Activated CD4-positive, alpha-beta T cell treated with anti-CD3 and anti-CD28 coated beads, Interleukin-2, amount 50 U/mL, for 4 hours (primary cell): Measurements from ENCODE around the gene NPLOC4.

Experiments
- DNase-seq, 2 experiments: peaks; one replicate each; pipeline ENCODE4 v3.0.0-alpha.2; 2020

Gene NPLOC4

DNA sequence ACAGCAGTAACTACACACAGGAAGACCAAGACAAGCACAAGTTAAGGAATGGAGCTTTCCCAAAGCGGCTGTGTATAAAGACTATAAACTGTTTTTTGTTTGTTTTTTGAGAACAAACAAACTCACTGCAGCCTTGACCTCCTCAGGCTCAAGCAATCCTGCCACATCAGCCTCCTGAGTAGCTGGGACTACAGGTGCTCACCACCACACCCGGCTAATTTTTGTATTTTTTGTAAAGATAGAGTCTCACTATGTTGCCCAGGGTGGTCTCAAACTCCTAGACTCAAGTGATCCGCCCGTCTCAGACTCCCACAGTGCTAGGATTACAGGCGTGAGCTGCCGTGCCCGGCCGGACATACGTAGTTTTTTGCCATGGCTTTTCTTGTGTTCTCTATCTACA, 23.5 kb upstream of the NPLOC4 start:
- no peak for DNase-seq

DNA sequence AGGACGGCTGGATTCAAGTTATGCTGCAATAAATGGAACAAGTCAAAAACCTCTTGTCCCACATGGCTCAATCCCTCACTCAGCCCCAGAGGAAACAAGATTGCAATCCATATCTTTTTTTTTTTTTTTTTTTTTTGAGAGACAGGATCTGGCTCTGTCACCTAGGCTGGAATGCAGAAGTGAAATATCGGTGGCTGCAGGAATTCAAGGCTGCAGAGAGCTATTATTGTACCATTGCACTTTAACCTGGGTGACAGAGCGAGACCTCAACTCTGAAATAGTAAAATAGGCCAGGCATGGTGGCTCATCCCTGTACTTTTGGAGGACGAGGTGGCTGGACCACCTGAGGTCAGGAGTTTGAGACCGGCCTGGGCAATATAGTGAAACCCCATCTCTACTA, 22.1 kb upstream of the NPLOC4 start:
- DNase-seq, result no peak

DNA sequence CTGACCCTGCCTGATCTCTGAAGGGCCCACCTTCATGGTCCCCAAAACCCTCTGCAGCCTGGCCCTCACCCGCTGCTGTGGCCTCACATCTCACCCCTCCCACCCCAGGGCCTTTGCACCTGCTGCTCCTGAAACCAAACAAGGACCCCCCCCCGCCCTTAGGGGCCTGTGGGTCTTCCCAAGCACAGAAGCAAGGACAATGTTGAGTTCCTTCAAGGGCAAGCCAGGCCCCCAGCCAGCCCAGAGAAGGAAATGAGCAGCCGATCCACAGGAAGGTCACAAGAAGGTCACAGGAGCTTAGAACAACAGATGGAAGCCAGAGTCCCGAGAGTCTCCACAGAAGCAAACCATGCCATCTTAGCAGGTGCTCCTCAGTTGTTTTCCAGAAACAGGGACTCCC, 19.9 kb upstream of the NPLOC4 start:
- DNase-seq, result no peak

DNA sequence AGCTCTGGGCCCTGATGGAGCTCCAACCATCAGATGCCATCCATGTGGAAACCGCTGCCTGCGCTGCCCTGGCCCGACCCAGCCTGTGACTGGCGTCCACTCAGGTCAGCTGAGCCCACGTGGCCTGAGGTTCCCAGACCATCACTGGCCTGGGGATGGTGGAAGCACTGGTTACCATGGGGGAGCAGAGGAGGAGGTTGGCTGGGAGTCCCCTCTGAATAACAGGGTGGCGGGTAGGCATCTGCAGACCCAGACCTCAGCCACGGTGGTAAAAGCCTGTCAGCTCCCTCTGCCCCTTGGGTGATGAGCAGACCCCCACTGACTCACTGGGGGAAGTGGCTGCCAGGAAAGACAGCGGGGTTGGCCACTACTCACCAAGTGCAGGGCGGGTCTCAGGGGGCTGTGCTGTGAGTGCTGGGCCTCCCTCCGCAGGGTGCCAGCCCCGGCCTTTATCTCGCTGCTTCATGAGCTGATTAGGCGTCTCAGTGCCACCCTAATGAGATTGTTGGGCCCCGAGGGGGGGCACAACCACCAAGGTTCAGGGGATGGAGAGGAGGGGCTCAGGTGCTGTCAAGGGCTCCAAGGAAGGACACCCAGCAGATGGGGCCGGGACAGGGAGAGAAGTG, 19.3 kb upstream of the NPLOC4 start, which contains the start of gene PDE6G:
Gene PDE6G (minus strand): TSS at position 425 of the 626 bp plus-strand sequence. CDS start 3,237 bp downstream, outside the sequence.
- DNase-seq, result no peak

DNA sequence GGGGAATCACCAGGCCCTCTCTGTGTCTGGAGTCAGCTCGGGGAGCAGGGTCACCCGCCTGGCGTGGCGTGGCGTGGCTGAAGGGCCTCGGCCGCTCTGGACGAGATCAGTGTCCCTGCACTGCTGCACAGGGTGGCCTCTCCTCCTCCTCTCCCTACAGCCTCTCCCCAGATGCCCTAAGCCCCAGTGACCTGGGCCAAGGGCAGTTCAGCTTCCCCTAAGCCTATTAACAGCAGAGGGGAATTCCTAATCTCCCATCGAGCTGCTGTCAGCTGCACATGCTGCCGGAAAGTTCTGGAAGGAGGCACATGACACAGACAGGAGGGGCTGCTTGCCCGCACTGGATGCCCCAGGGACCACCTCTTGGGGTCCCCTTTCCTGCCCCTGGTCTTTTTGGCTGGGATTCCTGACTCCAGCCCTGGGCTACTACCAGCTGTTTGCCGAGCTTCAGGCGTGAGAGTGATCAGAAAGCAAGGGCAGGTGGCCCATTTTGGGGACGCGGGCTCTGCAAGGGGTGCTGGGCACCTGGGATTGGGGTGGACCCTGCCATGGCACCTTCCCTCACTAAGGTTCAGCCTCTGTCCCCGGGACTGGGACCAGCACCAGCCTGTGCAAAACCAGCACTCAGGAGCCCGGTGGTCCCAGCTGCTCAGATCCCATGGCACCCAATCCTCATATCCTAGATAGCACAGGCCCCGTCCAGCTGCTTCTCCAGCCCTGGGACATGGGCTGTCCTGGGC, 18.6 kb upstream of the NPLOC4 start:
- DNase-seq, result no peak

DNA sequence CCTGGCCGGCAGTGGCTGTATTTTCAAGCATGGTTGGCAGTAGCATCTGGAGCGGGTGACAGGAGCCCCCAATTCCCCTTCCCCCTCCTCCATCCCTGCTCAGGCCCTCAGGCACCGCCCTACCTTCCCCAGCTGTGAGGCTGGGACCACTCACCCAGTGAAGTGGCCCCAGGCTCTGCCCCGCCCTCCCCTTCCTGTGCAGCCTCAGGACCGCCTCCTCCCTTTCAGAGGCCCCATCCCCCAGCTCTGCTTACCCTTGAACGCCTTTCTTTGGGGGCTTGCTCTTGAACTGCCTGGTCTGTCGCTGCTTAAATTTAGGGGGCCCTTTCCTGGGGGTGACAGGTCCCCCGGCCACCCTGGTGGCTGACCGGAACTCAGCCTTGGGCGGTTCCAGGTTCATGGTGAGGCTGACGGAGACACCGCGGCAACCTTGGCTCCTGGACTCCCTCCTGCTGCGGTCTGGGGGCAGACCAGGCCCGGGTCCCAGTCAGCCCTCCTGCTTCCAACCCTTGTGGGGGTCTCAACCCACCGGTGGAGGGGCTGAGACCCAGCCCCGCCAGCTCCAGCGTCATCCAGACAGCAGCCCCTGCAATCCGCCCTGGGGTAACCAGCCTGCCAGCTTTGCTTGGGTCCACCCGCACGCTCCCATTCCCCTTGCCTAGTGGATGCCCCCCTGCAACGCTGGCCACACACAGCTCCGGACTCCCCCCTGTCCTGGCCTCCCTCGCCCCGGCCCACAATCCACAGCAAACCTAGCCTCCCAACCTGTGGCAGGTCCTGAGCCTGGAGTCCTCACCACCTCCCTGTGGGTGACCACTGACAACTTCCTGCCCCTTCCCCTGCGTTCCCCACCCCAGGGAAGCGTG, 16.2 kb upstream of the NPLOC4 start:
- DNase-seq, result no peak

DNA sequence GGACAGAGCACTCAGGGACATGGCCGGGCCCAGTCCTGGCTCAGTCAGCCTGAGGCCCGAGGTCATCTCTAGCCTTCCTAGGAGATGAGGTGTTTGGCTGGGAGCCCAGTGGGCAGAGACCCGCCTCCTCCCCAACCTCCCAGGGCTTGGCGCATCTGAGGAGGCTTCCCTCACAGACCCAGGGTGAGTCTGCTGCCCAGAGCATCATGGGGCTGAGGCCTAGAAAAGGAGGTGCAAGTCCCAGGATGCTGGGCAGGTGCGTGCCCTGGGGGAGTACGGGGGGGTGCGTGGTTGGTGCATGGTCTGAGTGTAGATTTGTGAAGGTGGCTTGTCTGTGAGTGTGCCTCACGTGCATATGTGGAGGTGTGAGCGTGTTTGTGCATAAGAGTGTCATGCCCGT, 14.8 kb upstream of the NPLOC4 start:
- DNase-seq, result no peak

DNA sequence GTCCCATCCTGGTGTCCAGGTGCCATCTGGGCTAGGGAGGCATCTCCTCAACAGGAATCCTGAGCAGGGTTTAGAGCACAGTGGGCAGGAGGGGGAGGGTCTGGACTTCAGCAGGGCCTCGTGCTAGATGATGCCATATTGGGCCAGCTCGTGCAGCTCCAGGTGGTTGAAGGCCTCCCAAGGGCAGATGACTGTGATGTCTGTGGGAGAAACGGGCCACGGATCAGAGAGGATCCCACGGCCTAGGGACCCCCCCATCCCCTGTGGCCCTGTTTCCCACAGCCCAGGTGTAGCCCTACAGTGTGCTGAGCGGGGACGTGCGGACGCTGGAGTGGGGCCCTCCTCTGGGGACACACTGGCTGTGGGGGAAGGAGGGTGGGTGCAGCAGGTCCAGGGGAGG, 14.0 kb upstream of the NPLOC4 start:
- no peak for DNase-seq

DNA sequence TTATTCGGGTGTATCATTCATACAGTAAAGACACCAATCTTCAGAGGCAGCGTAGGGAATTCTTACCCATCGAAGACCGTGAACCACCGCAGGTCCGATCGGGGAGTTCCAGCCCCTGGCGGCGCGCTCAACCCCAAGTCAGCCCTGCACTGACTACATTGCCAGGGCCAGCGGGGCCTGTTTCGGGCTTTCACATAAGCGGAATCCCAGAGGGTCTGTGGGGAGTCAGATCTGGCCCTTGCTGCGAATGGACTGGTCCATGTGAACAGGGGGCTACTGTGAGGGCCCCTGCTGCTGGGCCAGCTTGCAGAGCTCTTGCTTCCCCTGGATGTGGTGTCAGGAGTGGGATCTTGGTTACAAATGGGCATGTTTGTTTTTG, 11.8 kb upstream of the NPLOC4 start:
- no peak for DNase-seq

DNA sequence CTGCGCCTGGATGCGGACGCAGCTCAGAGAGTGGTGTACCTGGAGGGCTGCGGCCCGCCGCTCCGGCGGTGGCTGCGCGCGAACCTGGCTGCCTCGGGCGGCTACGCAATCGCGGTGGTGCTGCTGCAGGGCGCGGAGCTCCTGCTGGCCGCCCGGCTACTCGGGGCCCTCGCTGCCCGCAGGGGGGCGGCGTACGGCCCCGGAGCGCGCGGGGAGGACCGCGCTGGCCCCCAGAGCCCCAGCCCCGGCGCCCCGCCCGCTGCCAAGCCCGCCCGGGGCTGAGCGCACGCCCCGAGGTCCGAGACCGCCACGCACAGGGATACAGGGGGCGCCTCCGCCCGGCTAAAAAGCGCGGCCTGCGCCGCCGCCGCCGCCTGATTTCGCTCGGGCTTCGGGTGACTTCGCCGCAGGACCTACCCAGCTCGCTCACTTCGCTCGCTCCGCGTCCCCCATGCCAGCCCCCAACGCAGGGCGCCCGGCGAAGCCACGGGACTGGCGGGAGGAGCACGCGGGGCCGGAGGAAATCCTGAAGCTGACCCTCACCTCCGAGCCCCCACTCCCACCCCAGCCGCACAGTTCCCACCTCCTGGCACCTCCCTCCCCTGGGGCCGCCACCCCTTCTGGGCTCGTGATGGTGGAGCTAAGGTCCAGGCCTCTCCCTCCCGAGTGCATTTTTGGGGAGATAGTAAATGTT, 11.2 kb upstream of the NPLOC4 start:
- DNase-seq, result no peak

DNA sequence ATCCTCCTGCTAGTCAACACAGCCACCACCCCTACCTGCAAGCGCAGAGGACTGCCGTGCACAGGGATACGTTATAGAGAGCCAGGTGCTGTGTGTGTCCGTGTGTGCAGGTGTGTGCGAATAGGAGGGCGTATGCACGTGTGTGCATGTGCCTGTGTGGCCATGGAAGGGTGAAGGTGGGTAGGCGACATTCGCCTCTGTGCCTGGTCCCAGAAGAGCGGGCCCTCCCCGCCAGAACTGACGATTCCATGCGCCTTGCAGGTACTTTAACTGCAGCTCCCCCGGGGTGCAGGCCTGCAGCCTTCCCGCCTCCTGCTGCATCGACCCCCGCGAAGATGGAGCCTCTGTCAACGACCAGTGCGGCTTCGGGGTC, 10.7 kb upstream of the NPLOC4 start:
- no peak for DNase-seq

DNA sequence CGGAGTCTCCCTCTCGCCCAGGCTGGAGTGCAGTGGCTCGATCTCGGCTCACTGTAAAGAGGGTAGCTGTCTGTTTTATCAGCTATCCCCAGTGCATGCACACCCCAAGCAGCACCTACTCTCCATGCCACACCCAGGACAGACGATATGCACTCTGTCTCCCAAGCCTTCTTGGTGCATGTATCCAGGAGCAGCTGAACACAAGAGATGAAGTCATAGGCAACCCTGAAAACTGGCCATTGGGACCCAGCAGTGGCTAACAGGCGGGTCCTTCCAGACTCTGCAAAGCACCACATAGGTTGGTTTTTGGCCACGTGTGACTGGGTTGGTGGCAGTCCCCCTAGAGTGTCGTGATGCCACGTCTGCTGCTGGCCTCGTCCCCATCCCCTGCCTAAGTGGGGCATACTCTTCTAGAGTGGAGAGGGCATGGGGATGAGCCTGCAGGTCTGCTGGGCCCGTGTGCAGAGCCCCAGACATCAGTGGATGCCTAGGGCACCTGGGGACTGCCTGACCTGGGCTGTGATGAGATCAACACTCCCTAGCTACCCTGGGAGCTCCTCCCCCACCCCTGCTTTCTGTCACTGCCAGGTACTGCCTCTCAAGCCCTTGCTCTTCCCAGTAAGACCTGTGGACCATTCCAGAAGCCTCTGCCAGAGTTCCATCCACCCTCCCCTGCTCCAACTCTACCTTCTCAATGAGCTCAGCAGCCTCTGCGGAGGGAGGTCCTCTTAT, 10.1 kb upstream of the NPLOC4 start:
- no peak for DNase-seq

DNA sequence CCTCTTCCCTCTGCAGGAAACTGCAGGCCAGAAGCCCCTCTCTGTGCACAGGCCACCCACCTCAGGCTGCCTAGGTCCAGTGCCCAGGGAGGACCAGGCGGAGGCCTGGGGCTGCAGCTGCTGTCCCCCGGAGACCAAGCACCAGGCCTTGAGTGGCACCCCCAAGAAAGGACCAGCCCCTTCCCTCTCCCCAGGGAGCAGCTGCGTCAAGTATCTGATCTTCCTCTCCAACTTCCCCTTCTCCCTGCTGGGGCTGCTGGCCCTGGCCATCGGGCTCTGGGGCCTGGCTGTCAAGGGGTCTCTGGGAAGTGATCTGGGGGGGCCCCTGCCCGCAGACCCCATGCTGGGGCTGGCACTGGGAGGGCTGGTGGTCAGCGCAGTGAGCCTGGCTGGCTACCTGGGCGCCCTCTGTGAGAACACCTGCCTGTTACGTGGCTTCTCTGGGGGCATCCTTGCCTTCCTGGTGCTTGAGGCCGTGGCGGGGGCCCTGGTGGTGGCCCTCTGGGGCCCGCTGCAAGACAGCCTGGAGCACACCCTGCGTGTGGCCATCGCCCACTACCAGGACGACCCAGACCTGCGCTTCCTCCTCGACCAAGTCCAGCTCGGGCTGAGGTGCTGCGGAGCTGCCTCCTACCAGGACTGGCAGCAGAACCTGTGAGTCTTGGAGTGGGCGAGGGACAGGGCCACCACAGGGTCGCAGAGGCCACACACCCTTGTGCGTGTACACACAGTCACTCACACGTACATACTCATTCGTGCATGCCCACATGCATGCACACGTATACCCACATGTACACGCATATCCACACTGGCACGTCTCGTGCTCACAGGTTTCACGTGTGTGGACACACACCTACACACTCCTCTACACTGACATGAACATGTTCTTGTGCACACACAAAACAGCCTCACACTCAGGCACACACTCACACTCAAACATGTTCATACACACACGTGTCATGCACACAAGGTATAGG, 8.4 kb upstream of the NPLOC4 start:
- DNase-seq, result no peak

DNA sequence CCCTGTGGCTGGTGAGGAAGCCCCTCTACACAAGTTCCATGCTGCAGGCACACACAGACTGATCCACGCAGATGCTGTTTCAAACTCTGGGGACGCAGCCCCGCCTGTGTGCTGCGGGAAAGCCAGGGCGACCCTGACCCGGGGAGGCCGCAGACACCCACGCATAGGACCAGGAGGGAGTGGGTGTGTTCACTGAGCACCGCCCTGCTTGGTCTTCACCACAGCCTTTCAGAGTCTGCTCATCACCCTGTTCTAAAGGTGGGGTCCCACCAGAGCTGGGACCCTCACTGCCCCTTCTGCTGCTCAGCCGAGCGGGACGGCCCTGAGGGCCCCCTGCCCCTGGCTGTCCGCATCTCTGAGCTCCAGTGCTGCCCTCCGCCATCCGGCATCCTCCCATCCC, 7.6 kb upstream of the NPLOC4 start:
- DNase-seq, result no peak

DNA sequence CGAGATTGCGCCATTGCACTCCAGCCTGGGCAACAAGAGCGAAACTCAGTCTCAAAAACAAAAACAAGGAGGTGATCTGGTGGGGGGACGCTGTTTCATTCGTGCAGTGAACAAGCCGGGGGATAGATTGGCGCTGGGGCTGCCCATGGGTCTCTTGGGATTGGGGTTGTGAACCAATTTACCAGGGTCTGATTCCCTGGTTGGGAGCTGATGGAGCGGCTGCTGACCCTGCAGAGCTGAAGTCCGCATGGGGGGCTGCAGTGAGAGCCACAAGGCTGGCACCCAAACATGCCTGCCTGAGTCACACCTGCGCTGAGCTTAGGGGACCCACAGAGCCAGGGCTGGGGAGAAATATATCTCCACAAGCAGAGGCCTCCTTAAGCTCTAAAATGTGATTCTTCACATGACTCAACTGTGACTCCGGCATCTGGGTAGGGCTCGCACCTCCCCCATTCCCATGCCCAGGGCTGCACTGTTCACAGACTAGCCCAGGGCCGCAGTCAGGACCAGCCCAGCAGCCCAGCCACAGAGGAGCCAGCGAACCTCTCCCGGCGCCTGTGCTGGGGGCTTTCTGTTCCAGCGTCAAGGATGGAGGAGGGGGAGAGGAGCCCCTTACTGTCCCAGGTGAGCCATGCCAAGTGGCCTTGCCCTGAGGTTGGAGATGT, 5.0 kb upstream of the NPLOC4 start:
- no peak for DNase-seq

DNA sequence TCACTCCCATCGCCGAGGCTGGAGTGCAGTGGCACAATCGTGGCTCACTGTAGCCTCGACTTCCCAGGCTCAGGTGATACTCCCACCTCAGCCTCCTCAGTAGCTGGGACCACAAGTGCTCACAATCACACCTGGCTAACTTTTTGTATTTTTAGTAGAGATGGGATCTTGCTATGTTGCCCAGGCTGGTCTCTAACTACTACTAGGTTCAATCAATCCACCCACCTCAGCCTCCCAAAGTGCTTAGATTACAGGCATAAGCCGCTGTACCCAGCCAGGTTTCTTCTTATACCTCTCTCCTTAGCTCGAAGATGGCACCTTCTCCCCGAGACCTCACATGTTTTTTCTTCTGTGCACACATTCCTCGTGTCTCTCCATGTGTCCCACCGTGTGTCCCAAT, 3.1 kb upstream of the NPLOC4 start:
- DNase-seq, result no peak

DNA sequence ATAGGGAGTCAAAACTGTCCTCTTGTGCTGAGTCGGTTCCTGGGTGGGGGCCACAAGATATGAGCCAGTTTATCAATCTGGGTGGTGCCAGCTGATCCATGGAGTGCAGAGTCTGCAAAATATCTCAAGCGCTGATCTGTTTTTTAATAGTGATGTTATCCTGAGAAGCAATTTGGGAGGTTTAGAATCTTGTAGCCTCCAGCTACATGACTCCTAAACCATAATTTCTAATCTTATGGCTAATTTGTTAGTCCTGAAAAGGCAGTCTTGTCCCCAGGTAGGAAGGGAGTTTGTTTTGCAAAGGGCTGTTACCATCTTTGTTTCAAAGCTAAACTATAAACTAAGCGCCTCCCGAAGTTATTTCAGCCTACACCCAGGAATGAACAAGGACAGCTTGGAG, 1.8 kb upstream of the NPLOC4 start:
- no peak for DNase-seq

DNA sequence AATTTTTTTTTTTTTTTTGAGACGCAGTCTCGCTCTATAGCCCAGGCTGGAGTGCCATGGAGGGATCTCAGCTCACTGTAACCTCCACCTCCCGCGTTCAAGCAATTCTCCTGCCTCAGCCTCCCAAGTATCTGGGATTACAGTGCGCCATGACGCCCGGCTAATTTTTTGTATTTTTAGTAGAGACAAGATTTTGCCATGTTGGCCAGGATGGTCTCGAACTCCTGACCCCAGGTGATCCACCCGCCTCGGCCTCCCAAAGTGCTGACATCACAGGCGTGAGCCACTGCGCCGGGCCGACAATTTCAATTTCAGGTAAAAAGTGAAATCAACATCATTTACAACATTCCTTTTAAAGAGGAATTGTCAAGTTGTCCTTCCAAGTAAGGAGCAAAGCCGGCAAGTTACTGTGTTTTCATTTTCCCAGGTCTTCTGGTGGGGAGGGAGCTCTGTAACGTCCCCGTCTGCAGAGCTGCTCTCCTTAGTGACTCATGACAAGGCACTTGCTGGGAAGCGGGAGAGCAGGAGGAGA, 873 bp downstream of the NPLOC4 start:
- DNase-seq, result no peak

DNA sequence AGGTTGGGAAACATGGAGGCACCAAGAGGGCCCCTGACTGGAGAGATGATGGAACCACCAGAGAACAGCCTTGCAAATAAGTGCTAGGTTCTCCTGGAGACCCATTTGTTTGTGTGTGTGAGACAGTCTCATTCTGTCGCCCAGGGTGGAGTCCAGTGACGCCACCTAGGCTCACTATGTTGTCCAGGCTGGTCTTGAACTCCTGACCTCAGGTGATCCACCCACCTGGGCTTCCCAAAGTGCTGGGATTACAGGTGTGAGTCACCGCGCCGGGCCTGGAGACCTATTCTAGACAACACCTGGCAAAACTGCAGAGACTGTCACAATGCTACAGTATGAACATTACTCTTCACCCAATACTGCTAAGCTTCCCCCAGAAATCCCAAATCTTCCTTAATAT, 1.5 kb downstream of the NPLOC4 start:
- no peak for DNase-seq

DNA sequence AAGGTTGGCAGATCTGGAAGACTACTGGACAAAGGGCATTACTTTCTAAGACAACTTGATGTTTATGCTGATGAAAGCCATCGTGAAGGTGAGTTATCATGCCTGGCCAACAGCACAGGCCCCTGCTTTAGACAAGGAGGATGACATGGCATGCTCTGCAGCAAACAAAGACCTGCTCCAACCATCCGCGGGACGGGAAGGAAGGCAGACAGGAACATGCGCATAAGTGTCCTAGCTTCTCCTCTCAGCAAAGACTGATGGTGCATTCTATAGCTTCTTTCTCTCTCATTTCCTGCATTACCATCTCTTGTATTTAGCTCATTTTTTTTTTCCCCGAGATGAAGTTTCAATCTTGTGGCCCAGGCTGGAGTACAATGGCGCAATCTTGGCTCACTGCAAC, 5.4 kb downstream of the NPLOC4 start:
- DNase-seq, result no peak

DNA sequence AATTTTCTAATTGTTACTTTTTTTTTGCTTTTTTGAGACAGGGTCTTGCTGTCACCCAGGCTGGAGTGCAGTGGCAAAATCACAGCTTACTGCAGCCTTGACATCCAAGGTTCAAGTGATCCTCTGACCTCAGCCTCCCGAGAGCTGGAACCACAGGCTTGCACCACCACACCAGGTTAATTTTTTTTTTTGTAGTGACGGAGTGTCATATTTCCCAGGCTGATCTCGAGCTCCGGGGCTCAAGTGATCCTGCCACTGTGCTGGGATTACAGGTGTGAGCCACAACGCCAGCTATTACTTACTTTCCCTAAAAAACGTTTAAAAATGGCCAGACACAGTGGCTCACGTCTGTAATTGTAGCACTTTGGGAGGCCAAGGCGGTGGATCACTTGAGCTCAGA, 6.6 kb downstream of the NPLOC4 start:
- no peak for DNase-seq
